H1 (cell line): ENCODE data around the gene KIF26A. TPM values are rescaled to one million over a fixed set of nuclear protein-coding genes. Genes with fewer than 3 reads are reported as not detected.

Experiments used
- CTCF ChIA-PET: fragments of 300-600 bp; sonication (Branson Sonifier 250); formaldehyde crosslinking; loops from one replicate; lab custom pipeline; 2021; ENCODE audit not compliant: partially characterized antibody; lab: Charles Lee
- POLR2A ChIA-PET: fragments of 300-600 bp; sonication (Branson Sonifier 250); formaldehyde crosslinking; loops from one replicate; lab custom pipeline; 2021; ENCODE audit warnings: inconsistent platforms; ENCODE audit not compliant: partially characterized antibody; lab: Charles Lee
- DNase-seq, 2 experiments: peaks; one replicate each; pipeline versions ENCODE4 v3.0.0 to v3.0.0-alpha.2; 2010 to 2022; ENCODE audit warnings: low spot score in 2 of 2, low read depth in 1 of 2, mixed read lengths in 1 of 2
- FAIRE-seq: peaks from 2 replicates; lab custom pipeline; 2011; peaks lifted over from hg19 to GRCh38; lab: Jason Lieb, UNC
- H2AFZ ChIP-seq: 2 replicates; pipeline ENCODE4 v1.8.1; 2012; ENCODE audit warnings: low read length, inconsistent platforms
- H2AK5ac ChIP-seq: 2 replicates; pipeline ENCODE4 v1.6.1; 2013; ENCODE audit warnings: low read depth, low read length
- H2BK120ac ChIP-seq: replicated peaks from 2 replicates; pipeline ENCODE3; 2013; ENCODE audit warnings: low read depth, low read length, inconsistent platforms
- H2BK12ac ChIP-seq: 2 replicates; pipeline ENCODE4 v1.6.1; 2013; ENCODE audit warnings: low read depth, low read length
- H2BK15ac ChIP-seq: 2 replicates; pipeline ENCODE4 v1.6.1; 2013; ENCODE audit warnings: low read length
- H2BK20ac ChIP-seq: 2 replicates; pipeline ENCODE4 v1.6.1; 2013; ENCODE audit warnings: low read length
- H2BK5ac ChIP-seq: 2 replicates; pipeline ENCODE4 v1.6.1; 2013; ENCODE audit warnings: low read depth, low read length
- H3K14ac ChIP-seq: 2 replicates; pipeline ENCODE4 v1.6.1; 2013; ENCODE audit warnings: inconsistent platforms; ENCODE audit not compliant: insufficient read length
- H3K18ac ChIP-seq: 2 replicates; pipeline ENCODE4 v1.6.1; 2013; ENCODE audit warnings: low read length; ENCODE audit errors: extremely low read depth
- H3K23ac ChIP-seq: 2 replicates; pipeline ENCODE4 v1.6.1; 2013; ENCODE audit warnings: inconsistent platforms; ENCODE audit not compliant: insufficient read length
- H3K23me2 ChIP-seq: 2 replicates; pipeline ENCODE4 v1.6.1; 2013; ENCODE audit warnings: low read depth, low read length
- H3K27ac ChIP-seq: 2 replicates; pipeline ENCODE4 v1.6.1; 2011; ENCODE audit warnings: low read depth, low read length, inconsistent platforms
- H3K27me3 ChIP-seq, 4 experiments: replicated peaks in 1 of 4; 1 replicate in 1 of 4; 2 replicates in 3 of 4; pipeline versions ENCODE4 v1.6.1 to v1.8.1; 2011 to 2013; ENCODE audit warnings: low read length in 3 of 4, mild to moderate bottlenecking in 3 of 4, inconsistent platforms in 2 of 4, mixed read lengths in 2 of 4, moderate library complexity in 1 of 4; ENCODE audit not compliant: control insufficient read depth in 3 of 4, insufficient read depth in 3 of 4; ENCODE audit errors: extremely low read depth in 1 of 4
- H3K36me3 ChIP-seq, 4 experiments: 2 replicates each; pipeline versions ENCODE4 v1.6.1 to v1.8.1; 2011 to 2013; ENCODE audit warnings: mild to moderate bottlenecking in 4 of 4, low read length in 3 of 4, moderate library complexity in 2 of 4, control low read depth in 1 of 4, inconsistent platforms in 1 of 4; ENCODE audit not compliant: insufficient read depth in 4 of 4, control insufficient read depth in 2 of 4
- H3K4ac ChIP-seq: replicated peaks from 2 replicates; pipeline ENCODE3; 2013; ENCODE audit warnings: low read length, low read depth, mixed read lengths, inconsistent platforms; ENCODE audit not compliant: insufficient read length
- H3K4me1 ChIP-seq, 4 experiments: replicated peaks in 1 of 4; 1 replicate in 1 of 4; 2 replicates in 3 of 4; pipeline versions ENCODE4 v1.6.1 to v1.8.1; 2011 to 2013; ENCODE audit warnings: low read length in 3 of 4, inconsistent platforms in 2 of 4, mixed read lengths in 1 of 4; ENCODE audit not compliant: insufficient read depth in 4 of 4, control insufficient read depth in 3 of 4
- H3K4me2 ChIP-seq, 2 experiments: 2 replicates each; pipeline versions ENCODE4 v1.6.1 to v1.8.1; 2011 to 2013; ENCODE audit warnings: low read depth in 2 of 2, low read length in 2 of 2, control low read depth in 1 of 2, inconsistent platforms in 1 of 2, mild to moderate bottlenecking in 1 of 2; ENCODE audit not compliant: insufficient read depth in 1 of 2
- H3K4me3 ChIP-seq, 4 experiments: fragments of 200-600, 300-600 bp in 1 of 4; sonication (generic), shearing (Covaris generic), sonication (Bioruptor Twin) in 1 of 4; 2 replicates each; pipeline versions ENCODE4 v1.5.1 to v1.8.1; 2011 to 2016; ENCODE audit warnings: low read length in 4 of 4, low read depth in 3 of 4, control low read depth in 2 of 4, inconsistent platforms in 2 of 4, mild to moderate bottlenecking in 2 of 4, mixed read lengths in 1 of 4, moderate library complexity in 1 of 4; ENCODE audit not compliant: insufficient read depth in 2 of 4; ENCODE audit errors: extremely low read depth in 1 of 4
- H3K56ac ChIP-seq: replicated peaks from 2 replicates; pipeline ENCODE3; 2013; ENCODE audit warnings: low read depth, mild to moderate bottlenecking, mixed read lengths, low read length, inconsistent platforms; ENCODE audit not compliant: insufficient read length
- H3K79me1 ChIP-seq: 2 replicates; pipeline ENCODE4 v1.6.1; 2013; ENCODE audit warnings: low read depth, low read length, control low read depth
- H3K79me2 ChIP-seq, 2 experiments: 2 replicates each; pipeline versions ENCODE4 v1.6.1 to v1.8.1; 2012 to 2013; ENCODE audit warnings: low read length in 2 of 2, mild to moderate bottlenecking in 2 of 2, inconsistent platforms in 1 of 2; ENCODE audit not compliant: insufficient read depth in 2 of 2, control insufficient read depth in 1 of 2
- H3K9ac ChIP-seq, 4 experiments: replicated peaks in 1 of 4; 1 replicate in 1 of 4; 2 replicates in 3 of 4; pipeline versions ENCODE4 v1.6.1 to v1.8.1; 2011 to 2013; ENCODE audit warnings: low read depth in 3 of 4, low read length in 3 of 4, control low read depth in 2 of 4, mild to moderate bottlenecking in 2 of 4, moderate library complexity in 2 of 4, inconsistent platforms in 1 of 4; ENCODE audit errors: extremely low read depth in 1 of 4
- H3K9me3 ChIP-seq, 2 experiments: 2 replicates each; pipeline versions ENCODE4 v1.6.1 to v1.8.1; 2012 to 2013; ENCODE audit warnings: mild to moderate bottlenecking in 2 of 2, moderate library complexity in 2 of 2, control low read depth in 1 of 2, inconsistent platforms in 1 of 2, low read depth in 1 of 2, low read length in 1 of 2, mixed read lengths in 1 of 2; ENCODE audit not compliant: insufficient read depth in 2 of 2
- H4K20me1 ChIP-seq, 2 experiments: replicated peaks in 1 of 2; 2 replicates each; pipeline versions ENCODE3 to v1.8.1; 2011 to 2013; ENCODE audit warnings: inconsistent platforms in 2 of 2, low read length in 2 of 2, mild to moderate bottlenecking in 1 of 2; ENCODE audit not compliant: insufficient read depth in 2 of 2, control insufficient read depth in 1 of 2
- H4K5ac ChIP-seq: 2 replicates; pipeline ENCODE4 v1.6.1; 2013; ENCODE audit warnings: low read length, low read depth, mixed read lengths, inconsistent platforms; ENCODE audit not compliant: insufficient read length
- H4K8ac ChIP-seq: 2 replicates; pipeline ENCODE4 v1.8.0; 2013; ENCODE audit warnings: mild to moderate bottlenecking, moderate library complexity, low read length, inconsistent platforms; ENCODE audit not compliant: insufficient read depth; ENCODE audit errors: extremely low read depth
- H4K91ac ChIP-seq: replicated peaks from 2 replicates; pipeline ENCODE3; 2013; ENCODE audit warnings: low read length, mixed read lengths, inconsistent platforms; ENCODE audit not compliant: insufficient read length
- BCL11A ChIP-seq, 2 experiments: IDR thresholded peaks; one replicate each; pipeline ENCODE4 v1.6.1; 2011; ENCODE audit warnings: low read depth in 2 of 2, low read length in 2 of 2, mild to moderate bottlenecking in 2 of 2
- CBX8 ChIP-seq: fragments of 300-800, 300-1000 bp; sonication (generic); IDR thresholded peaks from 2 replicates; pipeline ENCODE4 v1.7.1; 2016; ENCODE audit warnings: low read depth, low read length, borderline replicate concordance
- CHD2 ChIP-seq: IDR thresholded peaks from 2 replicates; pipeline ENCODE4 v1.6.1; 2012; ENCODE audit warnings: low read length, improper control_type of control experiment
- EZH2 ChIP-seq: fragments of 200-600 bp; sonication (generic); IDR thresholded peaks from 2 replicates; pipeline ENCODE4 v1.7.1; 2012; ENCODE audit warnings: low read depth, mild to moderate bottlenecking, moderate library complexity, low read length, inconsistent platforms; ENCODE audit not compliant: severe bottlenecking
- KDM1A ChIP-seq: fragments of 200-600, 300-600 bp; sonication (generic); IDR thresholded peaks from 2 replicates; pipeline ENCODE4 v1.7.1; 2016; ENCODE audit warnings: mild to moderate bottlenecking, low read length, borderline replicate concordance
- MAFK ChIP-seq: IDR thresholded peaks from 2 replicates; pipeline ENCODE4 v1.6.1; 2012; ENCODE audit warnings: low read depth, mild to moderate bottlenecking, improper control_type of control experiment, low read length
- NRF1 ChIP-seq: IDR thresholded peaks from 2 replicates; pipeline ENCODE4 v1.6.1; 2011; ENCODE audit warnings: mild to moderate bottlenecking, low read depth, low read length, improper control_type of control experiment
- SP2 ChIP-seq: IDR thresholded peaks from 2 replicates; pipeline ENCODE4 v1.6.1; 2012; ENCODE audit warnings: mild to moderate bottlenecking, low read length, inconsistent platforms
- ZNF274 ChIP-seq: IDR thresholded peaks from 2 replicates; pipeline ENCODE4 v1.7.0; 2012; ENCODE audit warnings: low read length, borderline replicate concordance; ENCODE audit errors: extremely low read depth
- WGBS, 2 experiments: shearing (Covaris generic) in 1 of 2; methylation state at CpG; one replicate each; pipeline versions ENCODE4 v1.1.6 to v1.1.7; 2013 to 2015; ENCODE audit warnings: low lambda C conversion rate in 2 of 2, mixed read lengths in 2 of 2, inconsistent platforms in 1 of 2, low coverage in 1 of 2, missing lambda C conversion rate in 1 of 2; ENCODE audit not compliant: insufficient replicate concordance in 2 of 2, insufficient coverage in 1 of 2, insufficient read length in 1 of 2; ENCODE audit errors: extremely low coverage in 1 of 2, missing lambda C conversion rate in 1 of 2; 5-methylcytosine and 5-hydroxymethylcytosine counted together
- polyA plus RNA-seq, 7 experiments: library from polyadenylated mRNA; depleted of rRNA in 3 of 7; stranded (reverse) in 5 of 7; unstranded in 2 of 7; fragments of >200 nt in 5 of 7; fragments of 200-250 nt in 2 of 7; gene quantifications; 1 replicate in 5 of 7; 2 replicates in 1 of 7; 4 replicates in 1 of 7; pipeline versions ENCODE4 v1.2.1 to v1.2.3, GENCODE V29; 2011 to 2013; ENCODE audit warnings: missing spikeins in 2 of 7, mixed read lengths in 2 of 7
- total RNA-seq: library from RNA; stranded (reverse); fragmentation: NEBNext Ultra II Directional; extraction: Animal tissue kit (Norgen Biotek cat#: 25700); gene quantifications from 2 replicates; pipeline ENCODE4 v1.2.1, GENCODE V29; 2021
- TF ChIP-seq, protein P1 (sequence below), 3 experiments: IDR thresholded peaks; 1 replicate in 2 of 3; 2 replicates in 1 of 3; pipeline versions ENCODE4 v1.5.1 to v1.6.1; 2011; ENCODE audit warnings: low read length in 3 of 3, mild to moderate bottlenecking in 3 of 3, inconsistent platforms in 2 of 3, low read depth in 1 of 3, moderate library complexity in 1 of 3; ENCODE audit not compliant: insufficient read depth in 1 of 3; ENCODE audit errors: control extremely low read depth in 1 of 3

The KIF26A gene
- total and polyA plus RNA-seq, 2 of the 8 experiments (the other 6 are each of a cell fraction or from before 2014, with no cell fraction given): 11.5 to 41.6 TPM

DNA sequence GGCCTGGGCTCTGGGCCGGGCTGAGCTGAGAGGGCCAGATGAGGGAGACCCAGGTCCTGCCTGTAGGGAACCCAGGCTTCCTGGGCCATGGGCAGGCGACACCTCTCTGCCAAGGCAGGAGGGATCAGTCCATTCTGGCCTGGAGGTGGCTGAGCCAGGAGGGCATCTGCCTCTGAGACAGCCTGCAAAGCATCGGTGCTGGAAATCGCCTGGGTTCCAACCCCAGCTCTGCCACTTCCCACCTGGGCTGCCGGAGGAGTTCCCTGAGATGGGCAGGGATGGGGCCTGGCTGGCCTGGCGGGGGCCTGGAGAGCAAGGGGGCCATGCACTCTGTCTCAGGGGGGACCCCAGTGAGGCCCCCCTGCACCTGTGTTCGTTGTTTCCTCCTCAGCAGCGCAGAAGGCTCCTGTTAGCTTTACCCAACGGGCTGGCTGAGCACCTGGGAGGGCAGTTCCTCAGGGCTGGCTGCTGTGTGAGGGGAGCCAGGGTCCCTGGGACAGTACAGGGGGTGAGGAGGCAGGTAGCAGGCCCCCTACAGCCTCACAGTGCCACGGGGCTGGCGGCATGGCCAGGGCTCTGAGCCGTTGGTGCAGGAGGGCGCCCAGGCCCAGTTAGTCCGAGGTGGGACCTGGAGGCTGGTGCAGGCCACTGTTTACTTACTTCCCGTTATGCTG is 50.5 kb downstream of the KIF26A start:
- Histone ChIP-seq H2BK120ac (no peak overlapping the region), H3K4ac (no peak overlapping the region), H3K27me3 (no peaks in the 10 kb centered on the region), H3K56ac (no peak overlapping the region), H2AFZ (no peak overlapping the region), H3K9ac (no peak overlapping the region), H4K8ac (peak overlapping the region; percentile 65), H3K4me3 (no peak overlapping the region), H4K5ac (no peak overlapping the region), H3K9me3 (no peaks in the 10 kb centered on the region), H3K23me2 (no peaks in the 10 kb centered on the region), H3K18ac (no peak overlapping the region), H3K27ac (no peak overlapping the region), H4K20me1 (peaks cover 0 to 7% of the 10 kb centered on the region in 2 experiments), H2AK5ac (no peak overlapping the region), H3K14ac (no peak overlapping the region), H3K23ac (no peak overlapping the region), H3K79me2 (no peaks in the 10 kb centered on the region), H3K4me2 (no peak overlapping the region), H3K36me3 (no peaks in the 10 kb centered on the region), H3K4me1 (no peaks in the 10 kb centered on the region; a peak in 2 of 7 replicates), H2BK5ac (no peak overlapping the region), H3K79me1 (no peaks in the 10 kb centered on the region), H2BK15ac (0 out of 2 replicates have a peak overlapping the region, but pooled peaks have one; percentile 12), H4K91ac (no peak overlapping the region), H2BK20ac (no peak overlapping the region), H2BK12ac (no peak overlapping the region)
- no peak for FAIRE-seq
- WGBS, 2 experiments: 89% methylated on average over 14 of the region's 15 CpGs; no CpG with 5 or more reads in 1 of the 2 experiments
- DNase-seq: no peak
- ChIA-PET POLR2A (interaction anchor here (0.8 to 1.0 kb wide), 2 partner anchors 14 kb away, joined by 3 read pairs; no protein-coding TSS in a partner anchor), CTCF (interaction anchor here (0.9 to 1.4 kb wide), 7 partner anchors 10 to 285 kb away, joined by 3 to 5 read pairs (median 3); no protein-coding TSS in a partner anchor)
- no peak for TF ChIP-seq ZNF274
- TF ChIP-seq, protein P1, sequence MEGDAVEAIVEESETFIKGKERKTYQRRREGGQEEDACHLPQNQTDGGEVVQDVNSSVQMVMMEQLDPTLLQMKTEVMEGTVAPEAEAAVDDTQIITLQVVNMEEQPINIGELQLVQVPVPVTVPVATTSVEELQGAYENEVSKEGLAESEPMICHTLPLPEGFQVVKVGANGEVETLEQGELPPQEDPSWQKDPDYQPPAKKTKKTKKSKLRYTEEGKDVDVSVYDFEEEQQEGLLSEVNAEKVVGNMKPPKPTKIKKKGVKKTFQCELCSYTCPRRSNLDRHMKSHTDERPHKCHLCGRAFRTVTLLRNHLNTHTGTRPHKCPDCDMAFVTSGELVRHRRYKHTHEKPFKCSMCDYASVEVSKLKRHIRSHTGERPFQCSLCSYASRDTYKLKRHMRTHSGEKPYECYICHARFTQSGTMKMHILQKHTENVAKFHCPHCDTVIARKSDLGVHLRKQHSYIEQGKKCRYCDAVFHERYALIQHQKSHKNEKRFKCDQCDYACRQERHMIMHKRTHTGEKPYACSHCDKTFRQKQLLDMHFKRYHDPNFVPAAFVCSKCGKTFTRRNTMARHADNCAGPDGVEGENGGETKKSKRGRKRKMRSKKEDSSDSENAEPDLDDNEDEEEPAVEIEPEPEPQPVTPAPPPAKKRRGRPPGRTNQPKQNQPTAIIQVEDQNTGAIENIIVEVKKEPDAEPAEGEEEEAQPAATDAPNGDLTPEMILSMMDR (IDR thresholded peaks at IDR 0.05; ENCODE audit: control extremely low read depth in 1 of 3, insufficient read depth in 1 of 3, low read depth in 1 of 3, low read length in 3 of 3): no peak
- no peak for TF ChIP-seq BCL11A (IDR thresholded peaks at IDR 0.05; ENCODE audit: low read depth in 2 of 2, low read length in 2 of 2)
- no peak for TF ChIP-seq MAFK
- no peak for TF ChIP-seq CHD2
- TF ChIP-seq KDM1A: no peak
- TF ChIP-seq SP2: no peak
- TF ChIP-seq CBX8: no peak
- TF ChIP-seq NRF1: no peak
- TF ChIP-seq EZH2: no peak
